ENCODE results near the gene NRIP2.
"Not testable (repeated sequence)": the region's sequence is repeated elsewhere in the genome, so short reads cannot be mapped to it uniquely, and the experiment has no call there.

NRIP2 gene

GRCh38 chr12:2834581-2835491, at the start of gene NRIP2:
NRIP2 (minus strand) TSS chr12:2835035; CDS start chr12:2834983, 52 bp downstream.
- no peak for DNase-seq

- DNase-seq: no peak
Observed at GRCh38 chr12:2879853-2880252, 45.0 kb upstream of the NRIP2 start.

GRCh38 chr12:2877953-2878732, 43.3 kb upstream of the NRIP2 start:
- DNase-seq: no peak

GRCh38 chr12:2877047-2877952, 42.5 kb upstream of the NRIP2 start, which contains the start of the genes FOXM1 and RHNO1:
FOXM1 (minus strand) TSS chr12:2877174; CDS start chr12:2874478, 2,696 bp downstream.
RHNO1 (plus strand) TSS chr12:2877223; CDS start chr12:2885367, 8,144 bp downstream.
- peak; percentile 84 for DNase-seq

- no peak for DNase-seq
Observed at GRCh38 chr12:2876431-2877046, 41.7 kb upstream of the NRIP2 start.

- DNase-seq: not testable (repeated sequence)
Observed at GRCh38 chr12:2868986-2869632, 34.3 kb upstream of the NRIP2 start.

GRCh38 chr12:2864198-2864597, 29.4 kb upstream of the NRIP2 start:
- no peak for DNase-seq

- not testable (repeated sequence) for DNase-seq
Observed at GRCh38 chr12:2863402-2863801, 28.6 kb upstream of the NRIP2 start.

GRCh38 chr12:2862876-2863275, 28.0 kb upstream of the NRIP2 start:
- DNase-seq: no peak

GRCh38 chr12:2860170-2860569, 25.3 kb upstream of the NRIP2 start:
- no peak for DNase-seq

GRCh38 chr12:2858944-2859421, 24.1 kb upstream of the NRIP2 start:
- DNase-seq: no peak

- DNase-seq: no peak
Observed at GRCh38 chr12:2858334-2858733, 23.5 kb upstream of the NRIP2 start.

- no peak for DNase-seq
Observed at GRCh38 chr12:2857576-2857975, 22.7 kb upstream of the NRIP2 start.

- DNase-seq: no peak
Observed at GRCh38 chr12:2857021-2857431, 22.2 kb upstream of the NRIP2 start, which contains the start of gene TEX52. TEX52 (minus strand) TSS chr12:2857039; CDS start chr12:2857026, 13 bp downstream.

GRCh38 chr12:2856051-2856450, 21.2 kb upstream of the NRIP2 start:
- no peak for DNase-seq

GRCh38 chr12:2855546-2855945, 20.7 kb upstream of the NRIP2 start:
- DNase-seq: no peak

GRCh38 chr12:2854669-2855453, 20.0 kb upstream of the NRIP2 start:
- no peak for DNase-seq

- peak; percentile 86 for DNase-seq
Observed at GRCh38 chr12:2853626-2854025, 18.8 kb upstream of the NRIP2 start.

- DNase-seq: no peak
Observed at GRCh38 chr12:2851931-2852330, 17.1 kb upstream of the NRIP2 start.

- no peak for DNase-seq
Observed at GRCh38 chr12:2845280-2845679, 10.4 kb upstream of the NRIP2 start.

All from 8988T (cell line).